Uterus (tissue), 4 donors: ENCODE measurements around the gene C6orf62. TPM values are rescaled to one million over a fixed set of nuclear protein-coding genes. Genes with fewer than 3 reads are reported as not detected.
"Not testable (repeated sequence)": the region's sequence is repeated elsewhere in the genome, so short reads cannot be mapped to it uniquely, and the experiment has no call there.

Source experiments
- DNase-seq, 2 donors: peaks; one replicate each; pipeline ENCODE4 v3.0.0-alpha.2; 2019 to 2020
- H3K27ac ChIP-seq, 2 donors: fragments of 200-600 bp; sonication (generic); 1 replicate in 1 of 2; 2 replicates in 1 of 2; pipeline ENCODE4 v1.5.1; 2016 to 2018
- H3K27me3 ChIP-seq, 2 donors: fragments of 200-600 bp; sonication (generic); one replicate each; pipeline ENCODE4 v1.5.1; 2018 to 2019; ENCODE audit warnings: control low read depth in 1 of 2
- H3K36me3 ChIP-seq, 2 donors: fragments of 200-600 bp; sonication (generic); one replicate each; pipeline ENCODE4 v1.5.1; 2019; ENCODE audit warnings: control low read depth in 1 of 2
- H3K4me1 ChIP-seq, 2 donors: fragments of 200-600 bp; sonication (generic); one replicate each; pipeline ENCODE4 v1.5.1; 2018 to 2019; ENCODE audit warnings: control low read depth in 1 of 2
- H3K4me3 ChIP-seq, 2 donors: fragments of 200-600 bp; sonication (generic); 1 replicate in 1 of 2; 2 replicates in 1 of 2; pipeline ENCODE4 v1.5.1; 2018 to 2019; ENCODE audit warnings: mild to moderate bottlenecking in 1 of 2
- H3K9me3 ChIP-seq, 2 donors: fragments of 200-600 bp; sonication (generic); one replicate each; pipeline ENCODE4 v1.5.1; 2019; ENCODE audit warnings: control low read depth in 1 of 2
- POLR2A ChIP-seq, 2 donors: fragments of 450-650 bp; IDR thresholded peaks; one replicate each; pipeline ENCODE4 v1.6.1; 2016; ENCODE audit warnings: antibody characterized with exemption in 2 of 2, mild to moderate bottlenecking in 1 of 2, moderate library complexity in 1 of 2
- intact Hi-C: fragments of 100-400 bp; cut with DNase I; formaldehyde crosslinking; loops from one replicate; pipeline ENCODE4 v1.15.1; 2023; ENCODE audit warnings: low total_unique reads
- total RNA-seq, 4 donors: library from RNA; depleted of rRNA in 3 of 4; stranded (reverse); fragments of >200 nt in 3 of 4; gene quantifications; one replicate each; pipeline versions ENCODE4 v1.1.0 to v1.2.4, GENCODE V29; 2014 to 2023
- TF ChIP-seq, protein P1 (sequence below), 4 experiments: fragments of 200-600 bp in 2 of 4; fragments of 450-650 bp in 2 of 4; sonication (generic) in 2 of 4; IDR thresholded peaks; one replicate each; pipeline ENCODE4 v1.5.1; 2016 to 2019; ENCODE audit warnings: antibody characterized with exemption in 4 of 4, mild to moderate bottlenecking in 2 of 4, moderate library complexity in 1 of 4
- donor health status: DM: yes; HTN: yes; CAD: no.

Gene C6orf62
- total RNA-seq, 4 donors from 2014 or later: 14.3 to 93.7 (median 59.9) TPM

DNA sequence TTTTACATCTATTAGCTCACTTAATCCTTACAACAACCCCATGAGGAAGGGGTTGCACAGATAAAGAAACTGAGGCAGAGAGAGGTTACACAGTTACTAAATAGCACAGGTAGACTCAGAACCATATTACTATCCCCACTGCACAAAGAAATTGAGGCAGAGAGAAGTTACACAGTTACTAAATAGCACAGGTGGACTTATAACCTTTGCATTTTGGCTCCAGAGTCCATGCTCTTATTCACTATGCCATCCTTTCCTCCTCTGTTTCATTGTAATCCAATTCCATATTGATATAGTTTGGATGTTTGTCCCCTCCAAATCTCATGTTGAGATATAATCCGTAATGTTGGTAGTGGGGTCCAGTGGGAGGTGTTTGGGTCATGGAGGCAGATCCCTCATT, 55.8 kb downstream of the C6orf62 start:
- Histone ChIP-seq H3K27ac (no peak overlapping the region), H3K27me3 (no peaks in the 10 kb centered on the region), H3K9me3 (no peaks in the 10 kb centered on the region), H3K4me1 (peaks cover 0 to 6% of the 10 kb centered on the region in 2 donors), H3K4me3 (no peak overlapping the region), H3K36me3 (no peaks in the 10 kb centered on the region)
- TF ChIP-seq POLR2A (IDR thresholded peaks at IDR 0.05): no peak
- TF ChIP-seq, protein P1, sequence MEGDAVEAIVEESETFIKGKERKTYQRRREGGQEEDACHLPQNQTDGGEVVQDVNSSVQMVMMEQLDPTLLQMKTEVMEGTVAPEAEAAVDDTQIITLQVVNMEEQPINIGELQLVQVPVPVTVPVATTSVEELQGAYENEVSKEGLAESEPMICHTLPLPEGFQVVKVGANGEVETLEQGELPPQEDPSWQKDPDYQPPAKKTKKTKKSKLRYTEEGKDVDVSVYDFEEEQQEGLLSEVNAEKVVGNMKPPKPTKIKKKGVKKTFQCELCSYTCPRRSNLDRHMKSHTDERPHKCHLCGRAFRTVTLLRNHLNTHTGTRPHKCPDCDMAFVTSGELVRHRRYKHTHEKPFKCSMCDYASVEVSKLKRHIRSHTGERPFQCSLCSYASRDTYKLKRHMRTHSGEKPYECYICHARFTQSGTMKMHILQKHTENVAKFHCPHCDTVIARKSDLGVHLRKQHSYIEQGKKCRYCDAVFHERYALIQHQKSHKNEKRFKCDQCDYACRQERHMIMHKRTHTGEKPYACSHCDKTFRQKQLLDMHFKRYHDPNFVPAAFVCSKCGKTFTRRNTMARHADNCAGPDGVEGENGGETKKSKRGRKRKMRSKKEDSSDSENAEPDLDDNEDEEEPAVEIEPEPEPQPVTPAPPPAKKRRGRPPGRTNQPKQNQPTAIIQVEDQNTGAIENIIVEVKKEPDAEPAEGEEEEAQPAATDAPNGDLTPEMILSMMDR (IDR thresholded peaks at IDR 0.05): no peak
- DNase-seq: no peak
- intact Hi-C loops: no loop called here

DNA sequence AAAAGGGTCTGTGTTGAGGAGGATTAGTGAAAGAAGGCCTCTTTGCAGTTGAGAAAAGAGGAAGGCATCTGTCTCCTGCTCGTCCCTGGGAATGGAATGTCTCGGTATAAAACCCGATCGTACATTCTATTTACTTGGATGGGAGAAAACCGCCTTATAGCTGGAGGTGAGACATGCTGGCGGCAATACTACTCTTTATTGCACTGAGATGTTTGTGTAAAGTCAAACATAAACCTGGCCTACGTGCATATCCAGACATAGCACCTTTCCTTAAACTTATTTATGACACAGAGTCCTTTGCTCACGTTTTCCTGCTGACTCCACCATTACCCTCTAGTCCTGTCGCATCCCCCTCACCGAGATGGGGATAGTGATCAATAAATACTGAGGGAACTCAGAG, 56.7 kb downstream of the C6orf62 start:
- Histone ChIP-seq H3K27me3 (no peaks in the 10 kb centered on the region), H3K27ac (no peak overlapping the region), H3K4me3 (no peak overlapping the region), H3K36me3 (no peaks in the 10 kb centered on the region), H3K9me3 (no peaks in the 10 kb centered on the region), H3K4me1 (peaks cover 0 to 6% of the 10 kb centered on the region in 2 donors)
- TF ChIP-seq, protein P1 (IDR thresholded peaks at IDR 0.05): no peak
- TF ChIP-seq POLR2A (IDR thresholded peaks at IDR 0.05): no peak
- intact Hi-C loops: no loop called here
- DNase-seq: no peak

DNA sequence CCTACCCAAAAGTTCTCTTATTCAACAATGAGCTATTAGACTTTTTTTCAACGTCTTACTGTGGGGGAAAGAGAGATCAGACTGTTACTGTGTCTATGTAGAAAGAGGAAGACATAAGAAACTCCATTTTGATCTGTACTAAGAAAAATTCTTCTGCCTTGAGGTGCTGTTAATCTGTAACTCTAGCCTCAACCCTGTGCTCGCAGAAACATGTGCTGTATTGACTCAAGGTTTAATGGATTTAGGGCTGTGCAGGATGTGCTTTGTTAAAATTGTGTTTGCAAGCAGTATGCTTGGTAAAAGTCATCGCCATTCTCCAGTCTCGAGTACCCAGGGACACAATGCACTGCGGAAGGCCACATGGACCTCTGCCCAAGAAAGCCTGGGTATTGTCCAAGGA, 57.2 kb downstream of the C6orf62 start:
- H3K27me3 ChIP-seq, intact Hi-C loops, H3K4me3 ChIP-seq, H3K9me3 ChIP-seq, DNase-seq, H3K27ac ChIP-seq, H3K36me3 ChIP-seq, H3K4me1 ChIP-seq: not testable (repeated sequence)

DNA sequence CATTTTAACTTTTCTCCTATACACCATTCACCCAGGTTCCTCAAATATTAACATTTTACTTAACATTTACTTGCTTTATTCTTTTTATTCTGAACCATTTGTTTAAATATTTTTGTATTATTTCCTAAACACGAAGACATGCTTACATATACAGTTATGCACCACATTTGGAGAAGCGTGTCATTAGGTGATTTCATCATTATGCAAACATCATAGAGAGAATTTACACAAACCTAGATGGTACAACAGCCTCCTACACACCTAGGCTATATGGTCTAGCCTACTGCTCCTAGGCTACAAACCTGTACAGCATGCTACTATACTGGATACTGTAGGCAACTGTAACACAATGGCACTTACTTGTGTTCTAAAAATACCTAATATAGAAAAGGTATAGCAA, 58.8 kb downstream of the C6orf62 start:
- intact Hi-C loops: no loop called here

DNA sequence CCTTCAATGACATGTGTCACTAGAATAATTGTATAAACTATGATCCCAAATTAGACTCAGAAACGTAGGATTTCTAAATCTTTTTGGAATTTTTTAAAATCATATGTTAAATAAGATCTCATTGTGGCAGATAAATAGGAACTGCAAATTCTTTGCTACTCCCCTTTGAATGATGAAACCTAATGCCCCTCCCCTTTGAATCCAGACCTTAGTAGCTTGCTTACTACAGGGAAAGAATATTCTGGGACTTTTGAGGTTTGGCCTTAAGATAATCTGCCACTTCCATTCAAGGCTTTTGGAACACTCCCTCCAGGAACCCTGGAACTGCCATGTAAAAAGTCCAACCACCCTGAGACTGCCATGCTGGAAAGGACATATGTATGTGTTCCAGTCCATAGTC, 59.4 kb downstream of the C6orf62 start:
- H3K27me3 ChIP-seq: no peaks in the 10 kb centered on the region
- no peak overlapping the region for H3K4me3 ChIP-seq
- H3K36me3 ChIP-seq: no peaks in the 10 kb centered on the region
- intact Hi-C loops: no loop called here
- DNase-seq: no peak
- no peaks in the 10 kb centered on the region for H3K4me1 ChIP-seq
- no peak overlapping the region for H3K27ac ChIP-seq
- no peak for TF ChIP-seq POLR2A (IDR thresholded peaks at IDR 0.05)
- TF ChIP-seq, protein P1 (IDR thresholded peaks at IDR 0.05): no peak
- no peaks in the 10 kb centered on the region for H3K9me3 ChIP-seq

More for the DNA sequence above, 58.8 kb downstream of the C6orf62 start:
- no peaks in the 10 kb centered on the region for H3K36me3 ChIP-seq
- peaks cover 0 to under 1% of the 10 kb centered on the region in 2 donors for H3K4me1 ChIP-seq
- no peak overlapping the region for H3K27ac ChIP-seq
- no peak for DNase-seq
- no peaks in the 10 kb centered on the region for H3K9me3 ChIP-seq
- H3K4me3 ChIP-seq: no peak overlapping the region
- no peaks in the 10 kb centered on the region for H3K27me3 ChIP-seq
- no peak for TF ChIP-seq POLR2A (IDR thresholded peaks at IDR 0.05)
- TF ChIP-seq, protein P1 (IDR thresholded peaks at IDR 0.05): no peak
